KMS-11 (cell line): ENCODE data around the gene FRK.

Experiments
- H2AFZ ChIP-seq: fragments of 200-600 bp; sonication (generic); 2 replicates; pipeline ENCODE4 v1.6.1; 2016; ENCODE audit warnings: antibody characterized with exemption, mixed run types, low read depth
- H3K27ac ChIP-seq: fragments of 200-600 bp; sonication (generic); 2 replicates; pipeline ENCODE4 v1.6.1; 2016; ENCODE audit warnings: mild to moderate bottlenecking, mixed run types
- H3K27me3 ChIP-seq: fragments of 200-600 bp; sonication (generic); 2 replicates; pipeline ENCODE4 v1.6.1; 2017; ENCODE audit warnings: mild to moderate bottlenecking, low read depth, mixed run types, moderate library complexity; ENCODE audit not compliant: insufficient read depth
- H3K36me3 ChIP-seq: fragments of 200-600 bp; sonication (generic); 2 replicates; pipeline ENCODE4 v1.6.1; 2017; ENCODE audit warnings: mild to moderate bottlenecking, mixed run types; ENCODE audit not compliant: insufficient read depth
- H3K4me1 ChIP-seq: fragments of 200-600 bp; sonication (generic); 2 replicates; pipeline ENCODE4 v1.6.1; 2016; ENCODE audit warnings: mild to moderate bottlenecking, low read depth, mixed run types; ENCODE audit not compliant: poor library complexity, severe bottlenecking
- H3K4me2 ChIP-seq: fragments of 200-600 bp; sonication (generic); 2 replicates; pipeline ENCODE4 v1.7.0; 2016; ENCODE audit warnings: mild to moderate bottlenecking, mixed run types
- H3K4me3 ChIP-seq: fragments of 200-600 bp; sonication (generic); IDR thresholded peaks from 2 replicates; pipeline ENCODE4 v1.6.1; 2017; ENCODE audit warnings: low read depth, low read length, mixed read lengths; ENCODE audit not compliant: insufficient read depth
- H3K79me2 ChIP-seq: fragments of 200-600 bp; sonication (generic); 2 replicates; pipeline ENCODE4 v1.6.1; 2016; ENCODE audit warnings: low read depth, mixed run types; ENCODE audit not compliant: insufficient read depth
- H3K9ac ChIP-seq: fragments of 200-600 bp; sonication (generic); 2 replicates; pipeline ENCODE4 v1.6.1; 2016; ENCODE audit warnings: mild to moderate bottlenecking, mixed run types
- H4K20me1 ChIP-seq: fragments of 200-600 bp; sonication (generic); 2 replicates; pipeline ENCODE4 v1.6.1; 2016; ENCODE audit warnings: mild to moderate bottlenecking, mixed run types; ENCODE audit not compliant: insufficient read depth
- CTCF ChIP-seq: fragments of 200-600 bp; sonication (generic); conservative IDR thresholded peaks from 2 replicates; pipeline ENCODE4 v1.6.1; 2017; ENCODE audit warnings: low read depth, mild to moderate bottlenecking, antibody characterized with exemption, low read length, moderate library complexity, mixed read lengths

FRK gene

DNA sequence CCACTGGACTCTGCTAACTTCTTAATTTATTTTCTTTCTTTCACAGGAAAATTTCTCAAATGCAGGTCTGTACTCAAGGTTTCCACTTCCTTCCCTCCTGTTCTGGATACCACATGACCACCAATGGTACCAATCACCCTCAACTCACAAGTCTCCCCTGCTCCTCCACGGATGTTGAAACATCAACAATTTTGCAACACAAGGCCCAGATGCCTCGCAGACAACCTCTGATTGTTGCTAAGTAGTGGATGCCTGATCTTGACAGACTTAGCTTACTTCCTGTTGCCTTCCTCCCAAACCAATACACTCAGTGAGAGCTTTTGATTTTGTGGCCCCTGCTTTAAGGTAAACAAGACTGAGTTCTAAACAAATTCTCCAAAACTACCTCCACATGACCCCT lies 146.6 kb downstream of the FRK start:
- no peak overlapping the region for H3K4me2 ChIP-seq
- no peaks in the 10 kb centered on the region for H3K4me1 ChIP-seq
- H3K4me3 ChIP-seq, result no peak overlapping the region
- H3K27ac ChIP-seq, result no peak overlapping the region
- no peak overlapping the region for H3K9ac ChIP-seq
- no peak for TF ChIP-seq CTCF
- no peaks in the 10 kb centered on the region for H3K36me3 ChIP-seq
- no peaks in the 10 kb centered on the region for H4K20me1 ChIP-seq
- H2AFZ ChIP-seq, result no peak overlapping the region
- H3K79me2 ChIP-seq, result no peaks in the 10 kb centered on the region
- no peaks in the 10 kb centered on the region for H3K27me3 ChIP-seq

GRCh38 chr6:115909923-115910546 lies 150.7 kb downstream of the FRK start:
- Histone ChIP-seq H3K4me3 (no peak overlapping the region), H3K9ac (no peak overlapping the region), H3K4me1 (no peaks in the 10 kb centered on the region), H2AFZ (no peak overlapping the region), H3K27ac (no peak overlapping the region), H3K4me2 (no peak overlapping the region), H3K79me2 (no peaks in the 10 kb centered on the region), H4K20me1 (no peaks in the 10 kb centered on the region), H3K36me3 (no peaks in the 10 kb centered on the region), H3K27me3 (no peaks in the 10 kb centered on the region)
- no peak for TF ChIP-seq CTCF

DNA sequence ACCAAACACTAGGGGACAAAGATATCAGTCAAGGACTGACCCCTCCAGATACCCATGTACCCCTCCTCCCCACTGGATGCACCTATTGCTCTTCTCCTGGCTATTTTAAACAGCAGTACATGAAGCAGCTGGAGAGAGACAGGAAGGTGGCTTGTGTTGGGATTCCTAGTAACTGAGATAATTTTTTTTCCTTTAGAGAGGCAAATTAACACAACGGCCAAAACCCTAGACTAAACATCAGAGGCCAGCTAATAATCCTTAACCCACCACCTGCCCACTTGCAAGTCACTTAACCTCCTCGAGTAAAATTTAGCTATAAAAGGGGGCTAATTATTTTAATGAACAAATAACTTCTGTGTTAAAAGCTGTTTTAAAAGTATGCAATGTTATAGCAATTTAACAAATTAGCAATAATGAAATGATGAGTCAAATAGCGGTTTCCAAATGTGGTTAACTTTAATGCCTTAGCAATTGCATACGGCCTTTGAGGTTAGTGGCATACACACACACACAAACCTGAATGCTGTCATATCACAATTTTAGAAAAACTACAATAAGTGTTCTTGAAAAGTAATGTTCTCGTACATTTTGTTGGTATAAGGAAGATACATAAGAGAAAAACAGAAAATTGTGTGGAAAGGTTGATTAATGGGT lies 151.7 kb downstream of the FRK start:
- H3K36me3 ChIP-seq, result no peaks in the 10 kb centered on the region
- H3K27ac ChIP-seq, result no peak overlapping the region
- no peak overlapping the region for H3K4me2 ChIP-seq
- no peaks in the 10 kb centered on the region for H3K4me1 ChIP-seq
- H3K79me2 ChIP-seq, result no peaks in the 10 kb centered on the region
- TF ChIP-seq CTCF, result no peak
- no peak overlapping the region for H3K4me3 ChIP-seq
- H2AFZ ChIP-seq, result no peak overlapping the region
- H4K20me1 ChIP-seq, result no peaks in the 10 kb centered on the region
- H3K9ac ChIP-seq, result no peak overlapping the region
- H3K27me3 ChIP-seq, result no peaks in the 10 kb centered on the region

DNA sequence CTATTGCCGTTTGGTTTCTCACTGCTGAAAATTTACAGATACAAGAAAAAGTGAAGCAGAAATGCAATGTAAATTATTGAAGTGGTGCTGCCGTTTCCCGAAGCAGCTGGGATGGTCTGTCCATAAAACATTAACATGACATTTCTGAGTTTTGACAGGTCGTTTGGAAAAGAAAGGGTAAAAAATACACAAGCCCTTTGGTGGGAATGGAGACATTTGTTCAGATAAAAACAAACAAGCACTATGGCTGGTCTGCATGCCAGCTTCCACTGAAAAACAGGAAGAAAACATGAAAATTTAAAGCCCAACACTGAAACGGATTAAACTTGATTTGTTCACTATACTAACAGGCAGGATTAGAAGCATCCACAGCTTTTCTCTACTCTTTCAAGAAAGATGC lies 155.2 kb downstream of the FRK start:
- H3K79me2 ChIP-seq, result no peaks in the 10 kb centered on the region
- H3K27ac ChIP-seq, result no peak overlapping the region
- no peaks in the 10 kb centered on the region for H3K4me1 ChIP-seq
- H3K4me3 ChIP-seq, result no peak overlapping the region
- H2AFZ ChIP-seq, result no peak overlapping the region
- H4K20me1 ChIP-seq, result no peaks in the 10 kb centered on the region
- H3K4me2 ChIP-seq, result no peak overlapping the region
- TF ChIP-seq CTCF, result no peak
- no peaks in the 10 kb centered on the region for H3K36me3 ChIP-seq
- H3K9ac ChIP-seq, result no peak overlapping the region
- no peaks in the 10 kb centered on the region for H3K27me3 ChIP-seq
